HG02642 (cell line): ENCODE measurements around the gene LPP.
"Not testable (repeated sequence)": the region's sequence is repeated elsewhere in the genome, so short reads cannot be mapped to it uniquely, and the experiment has no call there.

Source experiments
- ATAC-seq: cut with Tn5 transposase; IDR thresholded peaks from one replicate; pipeline ENCODE4 v1.9.1; 2021; ENCODE audit warnings: mild to moderate bottlenecking; ENCODE audit not compliant: unreplicated experiment, poor library complexity

The LPP gene

DNA sequence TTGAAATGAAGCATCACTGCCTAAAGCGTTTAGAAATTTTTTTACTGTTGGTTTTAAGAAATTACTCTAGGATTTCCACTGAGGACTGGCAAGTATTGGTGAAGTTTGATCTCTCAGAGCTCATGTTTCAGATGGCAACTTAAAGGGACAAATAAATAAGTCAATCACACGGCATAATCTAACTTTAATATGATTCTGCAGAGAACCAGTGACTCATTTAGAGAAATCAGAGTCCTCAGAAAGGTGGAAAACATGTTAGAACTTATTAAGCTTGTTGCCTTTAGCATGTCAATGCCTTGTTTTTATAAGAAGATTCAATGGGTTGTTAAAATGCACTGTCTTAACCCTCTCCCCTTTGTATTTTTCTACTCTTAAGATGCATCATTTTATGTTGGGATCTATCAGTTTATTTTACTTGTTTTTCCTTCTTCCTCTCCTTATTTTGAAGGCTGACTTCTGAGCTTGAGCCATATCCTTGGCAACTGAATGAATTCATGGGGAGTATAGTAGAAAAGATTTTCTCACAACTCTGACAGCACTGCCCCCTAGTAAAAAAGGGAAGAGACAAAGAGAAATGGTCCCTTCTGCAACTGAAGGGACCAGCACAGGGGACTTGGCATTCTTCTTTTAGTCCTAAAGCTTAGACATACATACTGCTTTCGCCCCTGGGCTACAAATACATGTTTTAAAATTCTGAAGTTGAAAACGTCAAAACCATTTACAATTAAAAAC lies 431.2 kb downstream of the LPP start:
- no peak for ATAC-seq

DNA sequence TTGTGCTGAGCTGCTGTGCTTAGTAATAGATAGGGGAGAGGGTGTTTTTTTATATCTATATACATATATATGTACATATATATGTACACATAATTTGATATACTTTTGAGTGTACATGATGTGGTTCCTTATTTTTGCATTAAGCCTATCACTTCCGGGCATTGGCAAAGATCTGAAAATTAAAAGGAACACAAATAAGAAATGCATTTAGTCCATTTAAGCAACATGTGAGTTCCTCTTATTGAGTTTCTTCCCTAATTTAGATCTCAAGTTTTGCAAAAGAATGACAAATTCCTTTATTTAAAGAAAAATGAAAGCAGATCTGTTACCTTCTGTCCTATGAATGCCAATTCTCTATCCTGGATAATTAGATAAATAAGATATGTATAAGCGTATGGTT lies 435.1 kb downstream of the LPP start:
- no peak for ATAC-seq

DNA sequence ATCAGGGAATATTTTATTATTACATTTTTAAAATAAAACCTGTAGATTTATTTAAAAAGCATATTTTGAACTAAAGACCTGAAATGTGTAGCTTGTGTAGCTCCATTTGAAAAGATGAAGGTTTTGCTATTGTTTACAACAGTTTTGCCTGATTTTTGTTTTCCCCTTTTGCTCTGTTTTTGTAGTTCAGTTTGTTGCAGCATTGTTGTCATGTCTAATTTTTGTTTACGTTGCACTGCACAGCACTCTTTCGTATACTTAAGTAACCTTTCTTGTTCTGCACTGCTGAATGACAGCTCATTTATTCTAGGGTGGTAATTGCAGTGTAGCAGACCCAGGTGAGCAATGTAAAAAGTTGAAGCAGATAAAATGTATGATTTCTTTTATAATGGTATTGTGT lies 435.8 kb downstream of the LPP start:
- no peak for ATAC-seq

DNA sequence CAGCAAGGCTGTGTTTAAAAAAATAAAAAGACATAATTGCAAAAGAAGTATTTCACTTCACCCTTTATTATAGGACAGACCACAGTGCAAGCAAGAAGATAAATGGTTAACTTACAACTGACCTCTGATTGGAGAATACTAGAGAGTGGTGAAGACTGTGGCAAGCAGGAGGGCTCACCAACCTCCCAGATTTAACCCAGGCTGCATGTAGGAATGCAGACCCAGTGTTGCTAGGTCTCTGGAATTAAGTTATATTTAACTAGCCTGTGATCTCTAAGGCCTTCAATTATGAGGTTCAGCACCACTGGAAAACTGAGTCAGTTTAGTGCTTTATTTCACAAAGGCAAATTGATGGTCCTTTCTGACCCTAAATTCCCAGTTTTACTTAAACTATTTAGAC lies 436.6 kb downstream of the LPP start:
- ATAC-seq: no peak

DNA sequence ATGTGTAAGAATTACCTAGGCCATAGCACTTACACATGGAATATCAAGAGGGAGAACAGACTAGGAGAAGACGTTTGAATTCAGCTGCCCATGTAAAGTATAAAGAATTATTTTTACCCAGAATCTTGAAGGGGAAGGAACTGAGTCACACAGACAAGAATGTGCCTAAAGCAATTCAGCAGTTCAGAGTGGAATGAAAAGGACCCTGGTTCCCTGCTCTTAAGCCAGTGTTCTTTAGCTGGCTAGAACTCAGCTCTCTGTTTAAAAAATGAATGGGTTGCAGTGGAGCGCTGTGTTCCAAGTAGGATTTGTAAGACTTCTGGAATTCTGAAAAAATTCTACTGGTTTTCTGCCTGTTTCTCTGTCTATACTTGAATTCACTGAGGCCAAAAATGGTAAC lies 440.2 kb downstream of the LPP start:
- no peak for ATAC-seq

DNA sequence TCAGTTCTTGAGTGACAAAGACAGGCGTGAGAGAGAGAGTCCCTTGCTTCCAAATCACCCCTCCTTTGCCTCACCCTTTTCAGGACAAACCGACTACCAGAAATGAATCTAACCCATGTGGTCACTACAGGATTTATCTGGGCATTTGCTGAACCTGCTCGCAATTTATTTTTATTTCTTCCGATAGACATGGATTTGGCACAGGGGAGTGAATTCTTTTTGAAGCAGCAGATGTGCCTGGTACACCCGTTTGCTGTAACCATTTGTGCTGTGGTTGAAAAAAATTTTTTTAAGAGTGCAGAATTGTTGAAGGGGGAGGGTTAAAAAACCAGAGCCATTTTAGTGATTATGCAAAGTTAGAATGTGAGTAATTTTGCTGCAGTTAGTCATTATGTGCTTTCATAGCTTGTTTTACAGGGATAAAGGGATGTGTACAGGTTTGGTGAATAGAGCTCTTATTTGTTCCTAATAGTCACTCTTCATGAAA lies 442.0 kb downstream of the LPP start:
- ATAC-seq: no peak

DNA sequence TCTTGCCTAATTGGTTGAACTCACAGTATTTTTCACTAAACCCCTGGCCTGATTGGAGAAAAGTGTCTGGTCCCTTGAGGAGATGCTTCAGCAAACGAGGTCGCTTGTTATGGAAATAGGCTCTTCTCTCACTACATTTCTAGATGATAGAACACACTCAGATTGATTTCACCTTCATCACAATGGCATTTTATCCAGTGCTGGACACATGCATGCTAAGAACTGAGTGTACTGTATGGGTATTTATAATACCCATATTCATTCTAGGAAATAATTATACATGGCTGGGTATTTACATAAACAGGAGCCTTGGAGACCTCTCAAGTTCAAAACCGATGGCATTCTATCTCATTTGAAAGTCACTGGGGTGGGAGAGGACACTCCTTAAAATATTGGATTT lies 444.9 kb downstream of the LPP start:
- ATAC-seq: no peak

DNA sequence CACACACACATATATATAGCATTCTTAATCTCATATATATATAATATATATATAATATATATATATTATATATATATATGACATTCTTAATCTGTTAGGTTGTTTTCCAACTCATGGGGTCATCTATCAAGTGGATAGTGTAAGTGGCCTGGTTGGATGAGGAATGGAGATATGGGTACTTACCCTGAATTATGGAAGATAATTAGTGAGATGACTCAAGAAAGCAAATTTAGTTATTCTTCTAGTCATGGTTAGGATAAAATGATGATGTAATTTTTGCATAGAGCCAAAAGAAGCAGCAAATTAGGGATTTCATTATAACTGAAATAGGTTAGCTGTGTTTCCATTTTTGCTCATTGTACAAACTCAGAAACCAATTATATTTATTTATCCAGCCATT lies 448.2 kb downstream of the LPP start:
- no peak for ATAC-seq

DNA sequence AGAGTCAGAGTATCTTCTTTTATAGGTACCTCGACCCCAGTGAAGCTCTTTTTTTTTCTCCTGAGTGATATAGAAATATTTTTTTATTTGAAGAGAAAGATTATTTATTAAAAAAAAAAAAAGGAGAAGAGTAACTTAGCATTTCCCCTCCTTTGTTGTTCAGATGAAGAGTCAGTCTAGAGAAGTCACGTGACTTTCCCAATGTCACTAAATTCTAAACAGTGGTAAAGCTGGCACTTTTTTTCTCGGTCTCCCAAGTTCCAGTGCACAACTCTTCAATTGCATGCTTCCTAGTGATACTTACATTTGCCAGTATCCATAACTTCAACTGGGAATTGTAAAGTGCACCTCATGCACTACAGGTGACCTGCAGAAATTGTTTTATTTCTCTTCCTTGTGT lies 448.7 kb downstream of the LPP start:
- ATAC-seq: no peak

DNA sequence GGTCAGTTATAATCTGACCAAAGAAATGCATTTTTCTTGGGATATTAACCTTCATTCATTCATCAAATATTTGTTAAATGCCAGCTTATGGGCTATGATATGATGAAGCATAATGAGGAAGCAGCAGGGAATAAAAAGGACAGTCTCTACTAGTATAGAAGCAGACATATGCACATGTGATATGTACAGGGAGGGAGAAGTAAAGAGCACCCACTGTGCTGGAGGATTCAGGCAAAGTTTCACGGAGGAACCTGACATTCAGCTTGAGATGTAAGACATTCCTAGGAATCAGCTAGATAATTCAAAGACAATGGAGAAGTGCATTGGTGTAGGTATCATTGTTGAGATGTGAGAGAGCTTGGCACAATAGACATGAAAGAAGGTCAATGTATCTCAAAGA lies 450.7 kb downstream of the LPP start:
- no peak for ATAC-seq

DNA sequence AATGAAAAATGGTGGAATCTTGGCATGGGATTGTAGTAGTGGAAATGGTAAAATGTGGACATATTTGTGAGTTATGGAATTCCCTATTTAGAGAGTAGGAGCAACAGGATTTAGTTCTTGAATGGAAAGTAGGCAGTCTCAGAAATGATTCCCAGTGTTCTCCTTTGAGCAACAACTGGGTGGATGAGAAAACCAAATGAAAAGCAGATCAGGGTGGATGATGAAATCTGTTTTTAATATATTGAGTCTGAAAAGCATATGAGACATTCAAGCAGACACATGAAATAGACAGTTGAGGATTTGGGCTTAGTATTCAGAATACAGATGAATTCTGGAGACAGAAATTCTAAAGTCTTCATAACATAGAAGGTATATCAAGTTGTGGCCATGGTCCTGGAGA lies 451.3 kb downstream of the LPP start:
- ATAC-seq: no peak

DNA sequence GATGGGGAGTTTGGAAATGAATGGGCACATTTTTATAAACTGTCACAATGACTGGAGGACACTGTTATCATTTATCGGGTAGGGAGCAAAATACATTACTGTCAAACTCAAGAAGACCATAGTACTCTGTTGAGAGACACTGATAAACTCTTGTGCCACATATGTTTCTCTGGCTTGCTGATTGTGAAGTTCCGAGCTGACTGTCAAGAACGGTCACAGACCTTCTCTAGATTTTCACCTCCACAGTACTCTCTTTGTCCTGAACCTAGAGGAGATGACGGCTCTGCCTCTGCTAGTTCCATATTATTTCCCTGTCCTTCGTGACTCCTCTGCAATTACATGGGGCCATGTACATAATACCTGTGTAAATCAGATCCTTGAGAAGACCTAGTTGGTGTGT lies 451.9 kb downstream of the LPP start:
- no peak for ATAC-seq

DNA sequence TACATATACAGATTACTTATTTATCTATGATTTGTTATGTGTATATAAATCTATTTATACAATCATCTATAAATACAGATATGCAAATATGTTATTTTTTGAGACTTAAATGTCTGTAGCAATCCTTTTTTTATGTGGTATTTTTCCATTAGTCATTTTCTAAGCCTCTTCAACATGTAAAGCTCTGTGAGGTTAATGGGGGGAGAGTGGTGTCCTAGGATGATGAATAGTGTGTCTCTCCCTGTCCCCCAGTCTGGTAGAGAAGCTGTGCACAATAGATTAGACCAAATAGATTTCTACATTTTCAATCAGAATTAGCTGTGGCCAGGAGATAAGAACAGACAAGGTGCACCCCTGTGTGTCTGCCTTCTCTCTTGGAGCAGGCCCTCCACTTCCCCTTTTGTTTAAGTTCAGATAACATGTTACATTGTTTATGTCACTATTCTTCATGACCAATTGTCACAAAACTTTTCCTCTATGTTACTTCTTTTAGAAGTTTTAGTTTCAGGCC lies 453.9 kb downstream of the LPP start:
- ATAC-seq: no peak

DNA sequence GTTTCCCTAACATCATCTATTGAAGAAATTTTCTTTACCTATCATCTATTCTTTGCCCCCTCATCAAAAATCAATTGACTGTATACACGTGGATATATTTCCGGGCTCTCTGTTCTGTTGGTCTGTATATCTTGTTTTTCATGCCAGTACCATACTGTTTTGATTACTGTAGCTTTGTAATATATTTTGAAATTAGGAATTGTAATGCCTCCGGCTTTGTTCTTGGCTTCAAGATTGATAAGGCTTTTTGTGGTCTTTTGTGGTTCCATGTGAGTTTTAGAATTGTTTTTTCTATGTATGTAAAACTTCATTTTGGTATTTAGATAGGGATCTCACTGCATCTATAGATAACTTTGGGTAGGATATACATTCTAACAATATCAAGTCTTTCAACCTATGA lies 454.4 kb downstream of the LPP start:
- ATAC-seq: no peak

DNA sequence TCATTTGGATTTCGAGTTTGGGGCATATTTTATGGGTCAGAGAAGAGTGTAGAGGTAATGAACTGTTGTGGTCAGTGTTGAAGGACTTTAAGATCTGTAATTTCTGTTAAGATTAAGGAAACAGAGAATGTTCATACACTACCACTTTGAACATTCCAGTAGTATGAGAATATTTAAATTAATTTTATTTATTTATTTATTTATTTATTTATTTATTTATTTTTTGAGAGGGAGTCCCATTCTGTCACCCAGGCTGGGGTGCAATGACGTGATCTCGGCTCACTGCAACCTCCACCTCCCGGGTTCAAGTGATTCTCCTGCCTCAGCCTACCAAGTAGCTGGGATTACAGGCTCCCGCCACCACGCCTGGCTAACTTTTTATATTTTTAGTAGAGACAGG lies 459.8 kb downstream of the LPP start:
- ATAC-seq: not testable (repeated sequence)

DNA sequence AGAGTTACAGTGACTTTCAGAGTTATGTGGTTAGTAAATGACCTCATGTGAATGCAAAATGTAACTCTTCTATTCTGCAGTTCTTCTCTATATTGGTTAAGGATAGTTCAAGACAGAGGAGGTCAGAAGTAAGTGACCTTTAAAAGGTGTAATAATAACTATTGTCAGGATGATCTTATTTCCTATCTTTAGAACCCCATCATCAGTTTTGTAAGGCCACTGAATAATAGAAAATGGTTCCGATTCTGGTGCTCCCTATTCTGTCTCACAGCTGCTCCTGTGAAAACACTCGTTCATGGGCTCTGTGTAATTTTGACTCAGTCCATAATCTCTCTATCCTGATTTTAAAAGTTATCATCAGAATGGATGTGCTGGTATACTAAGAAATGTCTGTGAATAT lies 463.3 kb downstream of the LPP start:
- ATAC-seq: no peak

DNA sequence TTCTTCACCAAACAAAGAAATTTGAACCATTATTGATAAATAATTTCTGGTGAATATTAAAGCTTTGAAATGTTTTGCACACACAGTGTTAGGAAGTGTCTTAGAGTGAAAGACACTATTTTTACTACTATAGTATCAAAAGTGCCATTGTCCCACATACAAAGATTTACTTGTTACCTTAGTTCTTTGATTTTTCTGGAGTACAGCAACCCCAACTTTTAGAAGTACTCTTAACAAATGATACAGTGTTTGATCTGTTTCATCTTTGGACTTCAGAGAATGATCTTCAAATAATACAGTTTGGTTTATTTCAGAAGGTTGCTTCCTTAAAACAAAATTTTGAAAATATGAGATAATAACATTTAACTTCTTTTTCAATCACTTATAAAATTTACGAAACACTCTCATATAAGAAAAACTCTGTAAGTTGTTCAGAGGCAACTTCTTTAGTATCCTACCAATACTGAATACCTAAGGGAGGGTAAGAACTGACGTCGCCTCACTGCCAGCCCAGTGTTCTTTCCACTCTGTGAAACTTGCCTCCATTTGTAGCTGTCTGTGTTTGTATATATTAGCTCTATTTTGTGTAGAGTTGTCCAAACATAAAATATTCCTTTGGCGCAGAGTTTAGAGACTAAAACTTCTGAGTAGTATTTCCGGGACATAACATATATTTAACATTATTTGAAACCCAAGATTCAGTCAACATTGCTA lies 464.2 kb downstream of the LPP start:
- ATAC-seq: no peak

DNA sequence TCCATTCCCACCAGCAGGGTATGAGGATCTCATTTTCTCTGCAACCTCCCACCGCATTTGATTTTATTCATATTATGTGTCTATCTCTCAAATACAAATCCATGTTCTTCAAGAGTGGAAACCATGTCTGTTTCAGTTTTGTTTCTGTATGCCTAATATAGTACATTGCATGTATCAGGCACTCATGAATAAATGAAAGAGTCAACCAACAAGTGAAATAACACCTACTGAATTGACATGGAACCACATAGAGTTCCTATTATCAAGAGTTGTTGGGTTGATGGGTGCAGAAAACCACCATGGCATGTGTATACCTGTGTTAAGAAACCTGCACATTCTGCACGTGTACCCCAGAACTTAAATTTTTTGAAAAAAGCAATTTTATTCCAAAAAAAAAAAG lies 466.8 kb downstream of the LPP start:
- no peak for ATAC-seq

DNA sequence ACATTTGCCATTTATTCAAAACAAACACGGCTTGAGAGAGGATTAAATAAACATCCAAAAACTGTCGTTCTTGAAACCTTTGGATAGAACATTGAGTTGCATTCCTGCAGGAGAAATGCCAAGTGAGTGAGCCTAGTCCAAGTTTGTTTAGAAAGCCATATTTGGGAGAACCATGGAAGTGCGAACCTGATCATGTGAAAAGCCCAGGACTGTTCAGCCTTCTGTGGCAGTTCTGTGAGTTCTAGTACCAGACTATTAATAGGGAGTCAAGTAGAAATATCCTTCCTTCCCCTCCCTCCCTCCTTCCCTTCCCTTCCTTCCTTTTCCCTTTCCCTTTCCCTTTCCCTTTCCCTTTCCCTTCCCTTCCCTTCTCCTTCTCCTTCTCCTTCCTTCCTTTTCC lies 470.4 kb downstream of the LPP start:
- ATAC-seq: no peak

DNA sequence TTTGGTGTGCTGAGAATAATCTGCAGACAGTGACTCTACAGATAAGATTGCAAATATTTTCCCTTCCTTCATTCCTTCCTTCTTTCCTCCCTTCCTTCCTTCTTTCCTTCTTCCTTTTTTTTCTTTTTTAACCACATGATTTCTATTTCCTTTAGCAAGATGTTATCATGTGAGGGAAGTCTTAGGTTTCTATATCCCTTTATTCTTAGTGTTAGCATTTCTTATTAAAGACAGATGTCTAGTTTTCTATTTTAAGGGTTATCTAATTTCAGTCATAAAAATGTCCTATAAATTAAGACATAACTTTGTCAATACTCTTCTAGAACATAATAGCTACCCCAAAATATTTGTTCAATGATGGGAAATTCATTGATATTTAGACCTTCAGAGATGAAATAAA lies 470.9 kb downstream of the LPP start:
- no peak for ATAC-seq

DNA sequence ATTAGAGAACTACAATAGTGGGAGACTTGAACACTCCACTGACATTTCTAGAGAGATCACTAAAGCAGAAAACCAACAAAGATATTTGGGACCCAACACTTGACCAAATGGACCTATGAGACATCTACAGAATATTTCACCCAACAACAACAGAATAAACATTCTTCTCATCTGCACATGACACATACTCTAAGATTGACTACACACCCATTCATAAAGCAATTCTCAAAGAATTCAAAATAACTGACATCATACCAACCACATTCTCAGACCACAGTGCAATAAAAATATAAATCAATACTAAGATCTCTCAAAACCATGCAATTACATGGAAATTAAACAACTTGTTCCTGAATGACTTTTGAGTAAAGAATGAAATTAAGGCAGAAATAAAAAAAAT lies 473.7 kb downstream of the LPP start:
- ATAC-seq: no peak
